H1 (cell line): ENCODE results near the gene FAM131C.

Experiments
- BRCA1 ChIP-seq: IDR thresholded peaks from 2 replicates; pipeline ENCODE4 v1.6.1; 2012; ENCODE audit warnings: low read depth, low read length, improper control_type of control experiment
- CTCF ChIP-seq, 3 experiments: IDR thresholded peaks; 1 replicate in 2 of 3; 2 replicates in 1 of 3; pipeline versions ENCODE4 v1.5.1 to v1.6.1; 2011; ENCODE audit warnings: low read length in 3 of 3, mild to moderate bottlenecking in 3 of 3, inconsistent platforms in 2 of 3, low read depth in 1 of 3, moderate library complexity in 1 of 3; ENCODE audit not compliant: insufficient read depth in 1 of 3; ENCODE audit errors: control extremely low read depth in 1 of 3
- GABPA ChIP-seq: IDR thresholded peaks from 2 replicates; pipeline ENCODE4 v1.6.1; 2011; ENCODE audit warnings: mild to moderate bottlenecking, low read length, moderate library complexity, borderline replicate concordance; ENCODE audit not compliant: insufficient read depth
- HDAC2 ChIP-seq, 2 experiments: fragments of 300-600 bp in 1 of 2; sonication (generic) in 1 of 2; IDR thresholded peaks; 2 replicates each; pipeline ENCODE4 v1.6.1; 2011 to 2012; ENCODE audit warnings: low read depth in 2 of 2, low read length in 2 of 2, mild to moderate bottlenecking in 2 of 2, moderate library complexity in 2 of 2, borderline replicate concordance in 1 of 2, inconsistent platforms in 1 of 2
- HDAC6 ChIP-seq: IDR thresholded peaks from one replicate; pipeline ENCODE4 v1.7.1; 2012; ENCODE audit warnings: low read depth, mild to moderate bottlenecking, inconsistent platforms, low read length, moderate library complexity
- JUND ChIP-seq: IDR thresholded peaks from 2 replicates; pipeline ENCODE4 v1.6.1; 2011; ENCODE audit warnings: mild to moderate bottlenecking, improper control_type of control experiment, low read length
- KDM1A ChIP-seq: fragments of 200-600, 300-600 bp; sonication (generic); IDR thresholded peaks from 2 replicates; pipeline ENCODE4 v1.7.1; 2016; ENCODE audit warnings: mild to moderate bottlenecking, low read length, borderline replicate concordance
- KDM5A ChIP-seq: fragments of 200-600 bp; IDR thresholded peaks from 2 replicates; pipeline ENCODE4 v1.7.1; 2012; ENCODE audit warnings: mild to moderate bottlenecking, low read length, inconsistent platforms, mixed read lengths
- MAX ChIP-seq: IDR thresholded peaks from 2 replicates; pipeline ENCODE4 v1.6.1; 2012; ENCODE audit warnings: inconsistent platforms
- NRF1 ChIP-seq: IDR thresholded peaks from 2 replicates; pipeline ENCODE4 v1.6.1; 2011; ENCODE audit warnings: mild to moderate bottlenecking, low read depth, low read length, improper control_type of control experiment
- RAD21 ChIP-seq, 2 experiments: IDR thresholded peaks in 1 of 2; conservative IDR thresholded peaks in 1 of 2; 2 replicates each; pipeline ENCODE4 v1.6.1; 2011; ENCODE audit warnings: low read depth in 2 of 2, low read length in 2 of 2, improper control_type of control experiment in 1 of 2, inconsistent platforms in 1 of 2, mild to moderate bottlenecking in 1 of 2, moderate library complexity in 1 of 2
- TCF12 ChIP-seq: IDR thresholded peaks from 2 replicates; pipeline ENCODE4 v1.6.1; 2011; ENCODE audit warnings: low read depth, mild to moderate bottlenecking, low read length
- ZNF274 ChIP-seq: IDR thresholded peaks from 2 replicates; pipeline ENCODE4 v1.7.0; 2012; ENCODE audit warnings: low read length, borderline replicate concordance; ENCODE audit errors: extremely low read depth

GRCh38 chr1:16041200-16041599 lies 32.3 kb downstream of the FAM131C start:
- TF ChIP-seq TCF12 (no peak), RAD21 (IDR thresholded peaks at IDR 0.05 in 1 of 2, conservative IDR thresholded peaks at IDR 0.05 in 1 of 2; ENCODE audit: low read depth in 2 of 2, low read length in 2 of 2) (no peak), CTCF (IDR thresholded peaks at IDR 0.05; ENCODE audit: control extremely low read depth in 1 of 3, insufficient read depth in 1 of 3, low read depth in 1 of 3, low read length in 3 of 3) (no peak), GABPA (no peak), HDAC2 (IDR thresholded peaks at IDR 0.05; ENCODE audit: borderline replicate concordance in 1 of 2, low read depth in 2 of 2, low read length in 2 of 2) (no peak), ZNF274 (no peak), HDAC6 (no peak), JUND (no peak), NRF1 (no peak), KDM1A (no peak), KDM5A (no peak), BRCA1 (no peak), MAX (no peak)
